OCI-LY7 (cell line): ENCODE measurements around the gene DPYSL4. TPM values are rescaled to one million over a fixed set of nuclear protein-coding genes. Genes with fewer than 3 reads are reported as not detected.

ENCODE experiments used
- Bru-seq: library from RNA; stranded (reverse); fragments of 400-500 nt; gene quantifications from one replicate; lab custom pipeline; 2021; lab: Mats Ljungman, UMichigan
- BruChase-seq, 2 experiments: library from RNA; stranded (reverse); fragments of 400-500 nt; gene quantifications; one replicate each; lab custom pipeline; 2021; lab: Mats Ljungman, UMichigan
- BruUV-seq: library from RNA; stranded (reverse); fragments of 400-500 nt; replicated peaks from 2 replicates; lab custom pipeline; 2021; lab: Mats Ljungman, UMichigan
- CTCF ChIA-PET: fragments of 300-600 bp; sonication (Branson Sonifier 250); formaldehyde crosslinking; loops from one replicate; lab custom pipeline; 2022; ENCODE audit warnings: antibody characterized with exemption; ENCODE audit not compliant: unreplicated experiment; lab: Charles Lee
- POLR2A ChIA-PET: fragments of 300-600 bp; sonication (Branson Sonifier 250); formaldehyde crosslinking; loops from one replicate; lab custom pipeline; 2022; ENCODE audit warnings: antibody characterized with exemption; lab: Charles Lee
- DNase-seq: peaks from one replicate; pipeline ENCODE4 v3.0.0-alpha.2; 2015; ENCODE audit warnings: low spot score
- H2AFZ ChIP-seq: fragments of 200-600 bp; sonication (generic), shearing (Covaris generic); 2 replicates; pipeline ENCODE4 v1.6.1; 2014; ENCODE audit warnings: mild to moderate bottlenecking, antibody characterized with exemption, low read length, moderate library complexity
- H3K27ac ChIP-seq: fragments of 200-600 bp; sonication (generic); 2 replicates; pipeline ENCODE4 v1.5.1; 2014; ENCODE audit warnings: mixed run types, low read depth, mild to moderate bottlenecking, moderate library complexity, low read length, inconsistent platforms; ENCODE audit not compliant: poor library complexity, severe bottlenecking
- H3K36me3 ChIP-seq: fragments of 200-600 bp; sonication (generic); 2 replicates; pipeline ENCODE4 v1.6.1; 2014; ENCODE audit warnings: mild to moderate bottlenecking, antibody characterized with exemption, low read length, moderate library complexity, mixed read lengths; ENCODE audit not compliant: insufficient read depth
- H3K4me1 ChIP-seq: fragments of 200-600 bp; sonication (generic); 2 replicates; pipeline ENCODE4 v1.5.1; 2014; ENCODE audit warnings: mild to moderate bottlenecking, low read length; ENCODE audit not compliant: insufficient read depth, poor library complexity, severe bottlenecking
- H3K4me2 ChIP-seq: fragments of 200-600 bp; sonication (generic); 2 replicates; pipeline ENCODE4 v1.6.1; 2014; ENCODE audit warnings: mild to moderate bottlenecking, low read length
- H3K4me3 ChIP-seq: fragments of 200-600 bp; sonication (generic); 2 replicates; pipeline ENCODE4 v1.5.1; 2014; ENCODE audit warnings: mild to moderate bottlenecking, low read depth, low read length; ENCODE audit not compliant: poor library complexity, severe bottlenecking
- H3K79me2 ChIP-seq: fragments of 200-600 bp; sonication (generic); 2 replicates; pipeline ENCODE4 v1.6.1; 2016; ENCODE audit warnings: low read depth, mild to moderate bottlenecking, low read length, moderate library complexity, mixed read lengths; ENCODE audit not compliant: insufficient read depth
- H3K9me2 ChIP-seq: fragments of 200-600 bp; sonication (generic); 2 replicates; pipeline ENCODE4 v1.6.1; 2016; ENCODE audit warnings: mild to moderate bottlenecking, low read length, mixed read lengths; ENCODE audit not compliant: insufficient read depth
- H3K9me3 ChIP-seq: fragments of 200-600 bp; sonication (generic); 2 replicates; pipeline ENCODE4 v1.6.1; 2014; ENCODE audit warnings: mild to moderate bottlenecking, mixed run types, low read length, mixed read lengths
- H4K20me1 ChIP-seq: fragments of 200-600 bp; sonication (generic); 2 replicates; pipeline ENCODE4 v1.6.1; 2014; ENCODE audit warnings: mild to moderate bottlenecking, antibody characterized with exemption, low read length, moderate library complexity, mixed read lengths; ENCODE audit not compliant: insufficient read depth
- CTCF ChIP-seq: fragments of 200-600 bp; sonication (generic); conservative IDR thresholded peaks from 2 replicates; pipeline ENCODE4 v1.5.1; 2014; ENCODE audit warnings: mild to moderate bottlenecking, antibody characterized with exemption, low read length, moderate library complexity, mixed read lengths
- EZH2phosphoT487 ChIP-seq: fragments of 200-600 bp; sonication (generic); IDR thresholded peaks from 2 replicates; pipeline ENCODE4 v1.6.1; 2018; ENCODE audit warnings: low read depth, borderline replicate concordance, mild to moderate bottlenecking, mixed run types, antibody characterized with exemption, low read length, moderate library complexity, mixed read lengths
- intact Hi-C: fragments of 100-400 bp; cut with micrococcal nuclease; formaldehyde crosslinking; loops from one replicate; pipeline ENCODE4 v1.10.0; 2022; ENCODE audit not compliant: unreplicated experiment
- long read RNA-seq: library from polyadenylated mRNA; stranded (forward); transcript quantifications from one replicate; pipeline ENCODE4 v2.0.0, GENCODE V29; 2022
- total RNA-seq, 2 experiments: library from RNA; depleted of rRNA in 1 of 2; stranded (reverse); fragments of >200 nt in 1 of 2; shearing (Covaris generic) in 1 of 2; gene quantifications; 2 replicates each; pipeline ENCODE4 v1.2.3, GENCODE V29; 2014 to 2022

DPYSL4 gene
- not detected in 2 replicates for total RNA-seq (2014; rRNA removed; shearing (Covaris generic))
- not detected in 2 replicates for total RNA-seq (2022)
- Bru-seq, nascent RNA, result not detected
- BruChase-seq, experiment 1, labeled RNA remaining after a 6-hour chase, result not detected
- BruChase-seq, experiment 2, labeled RNA remaining after a 2-hour chase, result percentile 6 among the genes with signal in this experiment
- long read RNA-seq, result 0 reads

- no peaks in the 10 kb centered on the region for H4K20me1 ChIP-seq
- DNase-seq, result no peak
- BruUV-seq, result no TSS peak
- H2AFZ ChIP-seq, result no peak within 1 kb of the TSS
- H3K4me3 ChIP-seq, result no peak within 1 kb of the TSS
- H3K36me3 ChIP-seq, result no peaks in the 10 kb centered on the region
- H3K27ac ChIP-seq, result no peak within 1 kb of the TSS
- H3K4me2 ChIP-seq, result no peak within 1 kb of the TSS
- TF ChIP-seq CTCF (no peak), EZH2phosphoT487 (no peak)
- intact Hi-C loops, result no loop called here
- H3K9me3 ChIP-seq, result no peaks in the 10 kb centered on the region
- H3K79me2 ChIP-seq, result no peaks in the 10 kb centered on the region
- H3K9me2 ChIP-seq, result no peaks in the 10 kb centered on the region
- H3K4me1 ChIP-seq, result no peaks in the 10 kb centered on the region
- POLR2A ChIA-PET, result no interaction called here
- CTCF ChIA-PET, result no interaction called here
Measured at GRCh38 chr10:132186488-132187429, at the start of gene DPYSL4. TSS of gene DPYSL4 (plus strand) at chr10:132186948. CDS start at chr10:132187064, 116 bp downstream.

- no TSS peak for BruUV-seq
Measured at GRCh38 chr10:132137111-132138072, 49.4 kb upstream of the DPYSL4 start.

More at GRCh38 chr10:132137111-132138072, 49.4 kb upstream of the DPYSL4 start:
- no peaks in the 10 kb centered on the region for H3K79me2 ChIP-seq
- ChIA-PET CTCF (no interaction called here), POLR2A (no interaction called here)
- no peak for DNase-seq
- H3K4me1 ChIP-seq, result no peaks in the 10 kb centered on the region
- no peaks in the 10 kb centered on the region for H4K20me1 ChIP-seq
- no peaks in the 10 kb centered on the region for H3K9me3 ChIP-seq
- TF ChIP-seq CTCF (no peak), EZH2phosphoT487 (no peak)
- no peak overlapping the region for H3K27ac ChIP-seq
- H3K4me3 ChIP-seq, result no peak overlapping the region
- no peak overlapping the region for H2AFZ ChIP-seq
- H3K4me2 ChIP-seq, result no peak overlapping the region
- H3K9me2 ChIP-seq, result no peaks in the 10 kb centered on the region
- H3K36me3 ChIP-seq, result no peaks in the 10 kb centered on the region
- intact Hi-C loops, result no loop called here
